Sigmoid colon (tissue), 4 donors: ENCODE results near the gene GAREM1.

Experiments
- CTCF ChIP-seq, 4 experiments: fragments of 450-650 bp in 3 of 4; fragments of 200-600 bp in 1 of 4; IDR thresholded peaks; one replicate each; pipeline ENCODE4 v1.5.1; 2016 to 2019; ENCODE audit warnings: antibody characterized with exemption in 4 of 4, mild to moderate bottlenecking in 3 of 4, moderate library complexity in 2 of 4
- EP300 ChIP-seq, 4 donors: sonication (generic); formaldehyde crosslinking; IDR thresholded peaks; one replicate each; pipeline ENCODE4 v1.6.1; 2017; ENCODE audit warnings: antibody characterized with exemption in 4 of 4
- POLR2A ChIP-seq, 2 donors: fragments of 450-650 bp; IDR thresholded peaks; one replicate each; pipeline ENCODE4 v1.6.1; 2016; ENCODE audit warnings: antibody characterized with exemption in 2 of 2, mild to moderate bottlenecking in 2 of 2, moderate library complexity in 2 of 2

- no peak for TF ChIP-seq POLR2A (IDR thresholded peaks at IDR 0.05)
- TF ChIP-seq EP300 (IDR thresholded peaks at IDR 0.05), result no peak
- TF ChIP-seq CTCF (IDR thresholded peaks at IDR 0.05), result no peak
Observed at GRCh38 chr18:32287873-32288272, 182.8 kb downstream of the GAREM1 start.
